Measurements from ENCODE around the gene MATN1. TPM values are rescaled to one million over a fixed set of nuclear protein-coding genes. Genes with fewer than 3 reads are reported as not detected.
"Not testable (repeated sequence)": the region's sequence is repeated elsewhere in the genome, so short reads cannot be mapped to it uniquely, and the experiment has no call there.

The MATN1 gene, protein sequence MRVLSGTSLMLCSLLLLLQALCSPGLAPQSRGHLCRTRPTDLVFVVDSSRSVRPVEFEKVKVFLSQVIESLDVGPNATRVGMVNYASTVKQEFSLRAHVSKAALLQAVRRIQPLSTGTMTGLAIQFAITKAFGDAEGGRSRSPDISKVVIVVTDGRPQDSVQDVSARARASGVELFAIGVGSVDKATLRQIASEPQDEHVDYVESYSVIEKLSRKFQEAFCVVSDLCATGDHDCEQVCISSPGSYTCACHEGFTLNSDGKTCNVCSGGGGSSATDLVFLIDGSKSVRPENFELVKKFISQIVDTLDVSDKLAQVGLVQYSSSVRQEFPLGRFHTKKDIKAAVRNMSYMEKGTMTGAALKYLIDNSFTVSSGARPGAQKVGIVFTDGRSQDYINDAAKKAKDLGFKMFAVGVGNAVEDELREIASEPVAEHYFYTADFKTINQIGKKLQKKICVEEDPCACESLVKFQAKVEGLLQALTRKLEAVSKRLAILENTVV
- 0.30 TPM for polyA plus RNA-seq
- long read RNA-seq, donor 1: 0 reads
- long read RNA-seq, donor 2: 0 reads
- long read RNA-seq, donor 3: 0 reads
- long read RNA-seq, donor 4: 0 reads
- long read RNA-seq, donor 5: 0 reads
- long read RNA-seq, donor 6: 0 reads
- long read RNA-seq, donor 7: 0 reads
- long read RNA-seq, donor 8: 0 reads
- long read RNA-seq, donor 9: 0 reads
- long read RNA-seq, donor 10: 0 reads
- long read RNA-seq, donor 11: 0 reads

DNA sequence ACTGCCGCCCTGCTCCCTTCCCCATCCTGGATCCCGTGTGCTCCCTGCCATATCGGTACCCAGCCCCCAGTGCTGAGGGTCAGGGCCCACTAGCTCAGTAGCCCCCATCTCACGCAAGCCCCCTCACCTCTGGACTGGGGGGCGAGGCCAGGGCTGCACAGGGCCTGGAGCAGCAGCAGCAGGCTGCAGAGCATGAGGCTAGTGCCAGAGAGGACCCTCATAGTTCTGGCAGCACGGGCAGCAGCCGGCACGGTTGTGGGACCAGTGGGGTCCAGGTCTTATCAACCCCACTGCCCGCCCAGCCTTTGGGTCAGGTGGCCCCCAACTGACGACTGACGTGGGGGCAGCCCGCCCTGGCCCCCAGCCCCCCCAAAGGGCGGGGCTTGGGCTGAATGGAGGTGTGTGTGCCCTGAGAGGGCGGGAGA, at the start of gene MATN1:
TSS of gene MATN1 (minus strand) at position 255 of the 425 bp plus-strand sequence. CDS start at position 221, 34 bp downstream.
- Histone ChIP-seq H3K4me1 (ENCODE audit: control insufficient read depth, insufficient read depth, low read length) (peaks cover 41% of the 10 kb centered on the region), H3K36me3 (ENCODE audit: control insufficient read depth, insufficient read depth, low read length) (peaks cover 27% of the 10 kb centered on the region), H3K4me3 (ENCODE audit: low read length) (no peak within 1 kb of the TSS), H3K27me3 (ENCODE audit: control insufficient read depth, insufficient read depth, low read length) (no peaks in the 10 kb centered on the region), H3K27ac (ENCODE audit: low read length) (no peak within 1 kb of the TSS), H3K9me3 (ENCODE audit: control insufficient read depth, low read depth, low read length) (peaks cover 6% of the 10 kb centered on the region)
- no CpG with 5 or more reads among the region's 14 CpGs for WGBS (ENCODE audit: insufficient coverage, low lambda C conversion rate)
- no peak for DNase-seq

DNA sequence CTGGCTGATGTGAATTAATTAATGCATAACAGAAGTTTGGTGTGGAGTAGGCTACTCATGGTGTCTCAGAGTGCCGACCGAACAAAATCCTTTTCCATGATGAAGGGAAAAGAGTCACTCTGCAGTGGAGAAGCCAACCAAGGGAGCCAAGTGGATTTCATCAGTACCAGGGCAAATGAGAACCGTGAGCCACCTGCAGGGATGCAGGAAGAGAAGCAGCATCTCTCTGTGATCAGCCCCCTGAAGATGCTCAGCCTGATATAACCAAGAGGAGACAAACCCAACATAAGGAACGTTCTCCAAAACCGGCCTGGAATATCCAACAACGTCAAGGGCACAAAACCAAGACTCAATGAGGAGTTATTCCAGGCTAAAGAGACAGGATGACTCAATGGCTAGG, 47.6 kb upstream of the MATN1 start:
- Histone ChIP-seq H3K36me3 (ENCODE audit: control insufficient read depth, insufficient read depth, low read length) (no peaks in the 10 kb centered on the region), H3K27me3 (ENCODE audit: control insufficient read depth, insufficient read depth, low read length) (no peaks in the 10 kb centered on the region), H3K4me1 (ENCODE audit: control insufficient read depth, insufficient read depth, low read length) (no peaks in the 10 kb centered on the region), H3K9me3 (ENCODE audit: control insufficient read depth, low read depth, low read length) (no peaks in the 10 kb centered on the region), H3K4me3 (ENCODE audit: low read length) (no peak overlapping the region), H3K27ac (ENCODE audit: low read length) (no peak overlapping the region)
- DNase-seq: no peak
- WGBS (ENCODE audit: insufficient coverage, low lambda C conversion rate): no CpG with 5 or more reads among the region's 6 CpGs

DNA sequence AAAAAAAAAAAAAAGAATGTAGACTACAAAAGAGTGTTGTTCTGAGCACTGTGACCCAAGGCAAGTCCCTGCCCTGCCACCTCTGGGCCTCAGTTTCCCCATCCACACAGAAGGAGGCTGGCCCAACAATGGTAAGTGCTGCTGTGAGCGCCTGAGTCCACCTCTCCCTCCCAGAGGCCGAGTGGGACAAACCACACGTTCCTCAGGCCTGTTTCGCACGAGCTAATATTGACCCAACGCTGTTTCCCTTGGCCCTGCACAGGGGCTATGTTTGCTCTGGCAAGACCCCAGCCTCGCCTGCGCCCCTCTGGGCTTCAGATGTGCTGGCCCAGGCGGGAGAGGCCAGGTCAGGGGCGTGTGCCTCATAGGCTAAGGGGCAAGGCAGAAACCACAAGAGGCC, 46.8 kb upstream of the MATN1 start:
- no peaks in the 10 kb centered on the region for H3K36me3 ChIP-seq (ENCODE audit: control insufficient read depth, insufficient read depth, low read length)
- no peaks in the 10 kb centered on the region for H3K27me3 ChIP-seq (ENCODE audit: control insufficient read depth, insufficient read depth, low read length)
- H3K4me3 ChIP-seq (ENCODE audit: low read length): no peak overlapping the region
- no peaks in the 10 kb centered on the region for H3K4me1 ChIP-seq (ENCODE audit: control insufficient read depth, insufficient read depth, low read length)
- H3K9me3 ChIP-seq (ENCODE audit: control insufficient read depth, low read depth, low read length): no peaks in the 10 kb centered on the region
- no CpG with 5 or more reads among the region's 10 CpGs for WGBS (ENCODE audit: insufficient coverage, low lambda C conversion rate)
- no peak overlapping the region for H3K27ac ChIP-seq (ENCODE audit: low read length)
- no peak for DNase-seq

DNA sequence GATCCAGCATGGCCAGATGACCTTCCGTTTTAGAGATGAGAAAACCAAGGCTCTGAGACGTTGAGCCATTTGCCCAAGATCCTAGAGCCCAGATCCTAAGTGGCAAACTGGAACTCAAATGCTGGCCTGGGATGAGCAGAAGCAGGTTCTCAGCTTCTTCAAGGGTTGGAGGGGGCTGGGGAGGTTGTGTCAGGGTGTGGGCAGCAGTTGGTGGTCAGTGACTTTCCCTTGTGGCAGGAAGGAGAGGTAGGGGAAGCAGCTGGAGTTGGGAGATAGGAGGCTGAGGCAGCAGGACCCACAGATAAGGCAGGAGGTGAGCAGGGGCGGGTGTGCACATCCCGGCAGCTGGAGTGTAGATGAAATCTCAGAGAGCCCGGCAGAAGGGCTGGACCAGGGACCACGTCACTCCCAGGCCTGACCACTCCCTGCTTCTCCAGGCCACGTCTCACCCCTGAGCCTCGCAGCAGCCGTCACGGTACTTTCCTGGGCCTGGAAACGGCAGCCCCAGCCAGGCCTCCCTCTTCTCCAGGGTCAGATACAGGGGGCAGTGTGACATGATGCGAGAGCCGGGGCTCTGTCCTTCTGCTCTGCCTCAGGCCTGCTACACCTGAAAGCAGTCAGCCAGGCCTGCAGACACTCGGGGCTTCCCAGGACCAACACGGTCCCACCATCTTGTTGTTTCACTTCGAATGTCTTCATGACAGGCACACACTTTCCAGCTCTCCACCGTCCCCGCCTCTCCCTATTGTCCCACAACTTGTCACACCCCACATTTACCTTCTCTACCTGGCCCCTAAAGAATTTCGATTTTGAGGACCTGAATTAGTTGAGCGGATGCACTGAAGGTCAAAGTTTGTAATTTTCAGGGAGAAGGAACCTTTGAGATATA, 45.7 kb upstream of the MATN1 start:
- 94% methylated on average over 3 of the region's 20 CpGs for WGBS (ENCODE audit: insufficient coverage, low lambda C conversion rate)
- no peak overlapping the region for H3K27ac ChIP-seq (ENCODE audit: low read length)
- H3K9me3 ChIP-seq (ENCODE audit: control insufficient read depth, low read depth, low read length): no peaks in the 10 kb centered on the region
- no peaks in the 10 kb centered on the region for H3K27me3 ChIP-seq (ENCODE audit: control insufficient read depth, insufficient read depth, low read length)
- no peak for DNase-seq
- H3K4me3 ChIP-seq (ENCODE audit: low read length): no peak overlapping the region
- no peaks in the 10 kb centered on the region for H3K4me1 ChIP-seq (ENCODE audit: control insufficient read depth, insufficient read depth, low read length)
- no peaks in the 10 kb centered on the region for H3K36me3 ChIP-seq (ENCODE audit: control insufficient read depth, insufficient read depth, low read length)

- Histone ChIP-seq H3K4me3 (ENCODE audit: low read length) (no peak overlapping the region), H3K9me3 (ENCODE audit: control insufficient read depth, low read depth, low read length) (no peaks in the 10 kb centered on the region), H3K27me3 (ENCODE audit: control insufficient read depth, insufficient read depth, low read length) (no peaks in the 10 kb centered on the region), H3K36me3 (ENCODE audit: control insufficient read depth, insufficient read depth, low read length) (no peaks in the 10 kb centered on the region), H3K4me1 (ENCODE audit: control insufficient read depth, insufficient read depth, low read length) (no peaks in the 10 kb centered on the region), H3K27ac (ENCODE audit: low read length) (no peak overlapping the region)
- no peak for DNase-seq
- 100% methylated on average over 1 of the region's 9 CpGs for WGBS (ENCODE audit: insufficient coverage, low lambda C conversion rate)
Observed at GRCh38 chr1:30768159-30768829, 44.9 kb upstream of the MATN1 start.

GRCh38 chr1:30766948-30767347, 43.6 kb upstream of the MATN1 start:
- not testable (repeated sequence) for H3K36me3 ChIP-seq (ENCODE audit: control insufficient read depth, insufficient read depth, low read length); H3K4me3 ChIP-seq (ENCODE audit: low read length); H3K27me3 ChIP-seq (ENCODE audit: control insufficient read depth, insufficient read depth, low read length); DNase-seq; H3K27ac ChIP-seq (ENCODE audit: low read length); H3K4me1 ChIP-seq (ENCODE audit: control insufficient read depth, insufficient read depth, low read length); H3K9me3 ChIP-seq (ENCODE audit: control insufficient read depth, low read depth, low read length)
- no CpG with 5 or more reads among the region's 8 CpGs for WGBS (ENCODE audit: insufficient coverage, low lambda C conversion rate)

DNA sequence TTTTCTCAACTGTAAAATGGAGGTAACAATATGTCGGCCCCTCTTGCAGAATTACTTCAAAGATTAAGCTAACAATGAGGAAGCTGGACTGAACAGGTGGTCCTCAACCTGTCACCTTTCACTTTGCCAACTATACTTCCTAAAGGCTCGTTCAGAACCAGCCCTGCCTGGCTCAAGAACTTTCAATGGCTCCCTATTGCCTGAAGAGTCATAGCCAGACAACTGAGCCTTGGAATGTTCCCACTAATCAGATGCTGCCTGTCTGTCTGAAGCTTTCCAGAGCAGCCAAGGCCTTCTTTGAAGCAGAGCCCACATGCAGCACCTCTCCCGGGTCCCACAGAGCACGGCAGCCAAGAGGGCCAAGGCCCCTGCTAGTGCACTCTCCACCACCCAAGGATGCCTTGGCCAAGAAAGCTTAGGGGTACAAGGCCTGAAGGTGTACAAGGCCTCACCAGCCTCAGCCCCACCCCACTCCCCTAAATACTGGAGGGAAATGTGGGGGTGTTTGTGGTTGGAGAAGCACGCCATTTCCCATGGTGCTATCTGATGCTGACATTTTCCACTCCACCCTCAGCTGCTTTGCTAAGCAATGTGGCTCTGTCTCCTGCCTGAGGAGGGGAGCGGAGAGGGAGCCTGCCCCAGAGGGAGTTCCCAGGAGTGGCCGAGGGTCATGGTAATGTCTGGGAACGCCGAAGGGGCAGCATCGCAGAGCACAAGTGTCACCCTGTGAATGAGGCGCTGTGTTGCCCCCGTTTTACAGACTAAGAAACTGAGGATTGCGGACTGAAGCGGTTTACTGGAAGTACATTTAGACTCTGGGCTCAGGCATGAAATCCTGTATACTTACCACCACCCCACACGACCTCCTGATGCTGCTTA, 42.4 kb upstream of the MATN1 start:
- DNase-seq: no peak
- H3K27me3 ChIP-seq (ENCODE audit: control insufficient read depth, insufficient read depth, low read length): no peaks in the 10 kb centered on the region
- WGBS (ENCODE audit: insufficient coverage, low lambda C conversion rate): 93% methylated on average over 2 of the region's 15 CpGs

GRCh38 chr1:30764939-30765555, 41.7 kb upstream of the MATN1 start:
- Histone ChIP-seq H3K27ac (ENCODE audit: low read length) (no peak overlapping the region), H3K27me3 (ENCODE audit: control insufficient read depth, insufficient read depth, low read length) (no peaks in the 10 kb centered on the region), H3K9me3 (ENCODE audit: control insufficient read depth, low read depth, low read length) (no peaks in the 10 kb centered on the region), H3K4me3 (ENCODE audit: low read length) (no peak overlapping the region), H3K36me3 (ENCODE audit: control insufficient read depth, insufficient read depth, low read length) (no peaks in the 10 kb centered on the region), H3K4me1 (ENCODE audit: control insufficient read depth, insufficient read depth, low read length) (no peaks in the 10 kb centered on the region)
- no peak for DNase-seq
- 100% methylated on average over 2 of the region's 18 CpGs for WGBS (ENCODE audit: insufficient coverage, low lambda C conversion rate)

More for the DNA sequence above, 42.4 kb upstream of the MATN1 start:
- Histone ChIP-seq H3K36me3 (ENCODE audit: control insufficient read depth, insufficient read depth, low read length) (no peaks in the 10 kb centered on the region), H3K4me3 (ENCODE audit: low read length) (no peak overlapping the region), H3K9me3 (ENCODE audit: control insufficient read depth, low read depth, low read length) (no peaks in the 10 kb centered on the region), H3K4me1 (ENCODE audit: control insufficient read depth, insufficient read depth, low read length) (no peaks in the 10 kb centered on the region), H3K27ac (ENCODE audit: low read length) (no peak overlapping the region)

DNA sequence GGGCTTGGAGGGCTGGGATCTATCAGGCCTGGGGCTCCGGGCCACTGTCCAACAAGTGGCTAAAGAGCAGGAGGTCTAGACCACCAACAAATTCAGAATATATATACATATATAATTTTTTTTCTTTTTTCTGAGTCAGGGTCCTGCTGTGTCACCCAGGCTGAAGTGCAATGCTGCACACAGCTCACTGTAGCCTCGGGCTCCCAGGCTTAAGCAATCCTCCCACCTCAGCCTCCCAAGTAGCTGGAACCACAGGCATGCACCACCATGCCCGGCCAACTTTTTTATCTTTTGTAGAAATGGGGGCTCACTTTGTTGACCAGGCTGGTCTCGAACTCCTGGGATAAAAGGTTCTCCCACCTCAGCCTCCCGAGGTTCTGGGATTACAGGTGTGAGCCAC, 41.0 kb upstream of the MATN1 start:
- Histone ChIP-seq H3K36me3 (ENCODE audit: control insufficient read depth, insufficient read depth, low read length) (no peaks in the 10 kb centered on the region), H3K4me1 (ENCODE audit: control insufficient read depth, insufficient read depth, low read length) (no peaks in the 10 kb centered on the region), H3K9me3 (ENCODE audit: control insufficient read depth, low read depth, low read length) (no peaks in the 10 kb centered on the region), H3K4me3 (ENCODE audit: low read length) (no peak overlapping the region), H3K27ac (ENCODE audit: low read length) (no peak overlapping the region), H3K27me3 (ENCODE audit: control insufficient read depth, insufficient read depth, low read length) (no peaks in the 10 kb centered on the region)
- DNase-seq: no peak
- 100% methylated on average over 1 of the region's 5 CpGs for WGBS (ENCODE audit: insufficient coverage, low lambda C conversion rate)
